ENCODE measurements around the gene ODAD3.

Gene ODAD3

GRCh38 chr19:11452620-11453310, 17.8 kb upstream of the ODAD3 start:
- TF ChIP-seq CTCF (IDR thresholded peaks at IDR 0.05), result peak; percentile 16; the same call in 1 of the 2 replicates

GRCh38 chr19:11451871-11452619, 17.1 kb upstream of the ODAD3 start:
- no peak for TF ChIP-seq CTCF (IDR thresholded peaks at IDR 0.05)

GRCh38 chr19:11451327-11451870, 16.5 kb upstream of the ODAD3 start:
- TF ChIP-seq CTCF (IDR thresholded peaks at IDR 0.05), result no peak

GRCh38 chr19:11450570-11451326, 15.8 kb upstream of the ODAD3 start:
- TF ChIP-seq CTCF (IDR thresholded peaks at IDR 0.05), result no peak

GRCh38 chr19:11448923-11449554, 14.1 kb upstream of the ODAD3 start:
- no peak for TF ChIP-seq CTCF (IDR thresholded peaks at IDR 0.05)

- TF ChIP-seq CTCF (IDR thresholded peaks at IDR 0.05), result no peak
Observed at GRCh38 chr19:11448410-11448809, 13.5 kb upstream of the ODAD3 start.
